ENCODE measurements around the gene PGK1.

- TF ChIP-seq L3MBTL2 (conservative IDR thresholded peaks at IDR 0.05) (no peak), FOXM1 (IDR thresholded peaks at IDR 0.05; ENCODE audit: borderline replicate concordance) (no peak), SP1 (IDR thresholded peaks at IDR 0.05) (no peak), ELF4 (IDR thresholded peaks at IDR 0.05) (no peak), LEF1 (IDR thresholded peaks at IDR 0.05; ENCODE audit: borderline replicate concordance) (no peak), BHLHE40 (IDR thresholded peaks at IDR 0.05; ENCODE audit: borderline replicate concordance) (no peak)
These were observed 2.0 kb upstream of the PGK1 start for GRCh38 chrX:78102091-78102490.

Data from HEK293T (cell line).